Measurements from ENCODE around the gene HTRA1.

Gene HTRA1

DNA sequence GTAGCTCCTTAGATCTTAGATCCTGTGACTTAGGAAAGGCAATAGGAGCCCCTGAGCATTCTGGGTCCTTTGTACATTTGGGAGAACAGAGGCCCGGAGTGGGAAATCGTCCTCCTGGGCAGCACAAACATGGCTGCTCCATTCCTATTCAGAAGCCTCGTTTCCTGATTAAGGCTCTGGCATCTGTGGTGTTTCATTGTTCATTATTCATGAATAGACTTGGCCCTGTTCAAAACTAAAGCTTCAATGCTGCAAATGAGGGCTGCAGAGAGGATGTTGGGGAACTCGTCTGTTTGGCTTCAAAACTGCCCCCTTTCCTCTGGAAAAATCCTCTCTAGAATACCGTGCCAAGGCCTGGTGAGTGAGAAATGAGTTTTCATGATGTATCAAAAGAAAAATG, 3.4 kb upstream of the HTRA1 start:
- Mint-ChIP-seq H3K27ac (no peak overlapping the region), H3K4me3 (no peak overlapping the region), H3K9me3 (no peaks in the 10 kb centered on the region), H3K27me3 (ENCODE audit: low read depth, poor library complexity) (peaks cover 68% of the 10 kb centered on the region), H3K4me1 (peaks cover 12% of the 10 kb centered on the region), H3K36me3 (ENCODE audit: low read depth) (no peaks in the 10 kb centered on the region)
- no peak for TF ChIP-seq CTCF (IDR thresholded peaks at IDR 0.05)
- DNase-seq: no peak

- Mint-ChIP-seq H3K9me3 (no peaks in the 10 kb centered on the region), H3K36me3 (ENCODE audit: low read depth) (no peaks in the 10 kb centered on the region), H3K4me1 (peaks cover 19% of the 10 kb centered on the region), H3K27me3 (ENCODE audit: low read depth, poor library complexity) (peaks cover 76% of the 10 kb centered on the region), H3K4me3 (no peak overlapping the region), H3K27ac (no peak overlapping the region)
- no peak for DNase-seq
- no peak for TF ChIP-seq CTCF (IDR thresholded peaks at IDR 0.05)
Measured at GRCh38 chr10:122458693-122459092, 2.7 kb upstream of the HTRA1 start.

DNA sequence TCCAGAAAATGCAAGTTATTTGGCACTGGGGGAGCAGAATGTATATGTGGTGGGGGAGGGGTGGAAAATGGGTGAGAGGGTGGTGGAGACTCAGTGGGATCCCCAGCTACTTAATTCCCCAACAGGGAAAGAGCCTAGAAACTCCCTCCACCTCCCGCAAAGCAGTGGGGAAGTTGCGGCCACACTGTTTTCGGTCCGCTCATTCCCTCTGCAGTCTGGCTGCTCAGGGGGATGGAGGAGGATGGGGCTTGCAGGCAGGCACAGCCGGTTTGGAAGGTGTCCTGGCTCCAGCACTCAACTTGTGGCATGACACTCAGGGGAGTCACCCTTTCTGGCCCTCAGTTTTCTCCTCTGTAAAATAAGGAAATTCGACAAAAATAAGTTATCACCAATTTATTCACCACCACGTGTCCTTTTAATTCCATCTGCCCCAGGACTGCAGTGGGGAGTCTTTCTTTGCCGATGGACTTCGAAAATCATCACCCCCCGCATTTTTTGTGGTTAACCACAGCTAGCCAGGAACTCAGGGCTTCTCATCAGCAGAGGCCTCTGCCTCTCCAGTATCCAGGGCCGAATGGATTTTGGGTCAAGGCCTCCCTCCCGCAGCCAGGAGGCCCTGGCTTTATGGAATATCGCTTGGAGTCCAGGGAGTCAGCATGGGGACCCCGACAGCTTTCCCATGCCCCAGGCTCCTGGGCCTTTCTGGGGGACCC, 1.6 kb upstream of the HTRA1 start:
- peaks cover 78% of the 10 kb centered on the region for H3K27me3 Mint-ChIP-seq (ENCODE audit: low read depth, poor library complexity)
- DNase-seq: no peak
- no peak for TF ChIP-seq CTCF (IDR thresholded peaks at IDR 0.05)
- H3K27ac Mint-ChIP-seq: no peak overlapping the region
- peak overlapping the region; percentile 60 for H3K4me3 Mint-ChIP-seq
- H3K9me3 Mint-ChIP-seq: no peaks in the 10 kb centered on the region
- peaks cover 21% of the 10 kb centered on the region for H3K4me1 Mint-ChIP-seq
- H3K36me3 Mint-ChIP-seq (ENCODE audit: low read depth): no peaks in the 10 kb centered on the region

GRCh38 chr10:122460891-122461293, 461 bp upstream of the HTRA1 start:
- DNase-seq: peak; percentile 24
- peaks cover 79% of the 10 kb centered on the region for H3K27me3 Mint-ChIP-seq (ENCODE audit: low read depth, poor library complexity)
- peaks cover 21% of the 10 kb centered on the region for H3K4me1 Mint-ChIP-seq
- no peak overlapping the region for H3K27ac Mint-ChIP-seq
- H3K36me3 Mint-ChIP-seq (ENCODE audit: low read depth): no peaks in the 10 kb centered on the region
- TF ChIP-seq CTCF (IDR thresholded peaks at IDR 0.05): no peak
- H3K4me3 Mint-ChIP-seq: peak overlapping the region; percentile 71
- no peaks in the 10 kb centered on the region for H3K9me3 Mint-ChIP-seq

GRCh38 chr10:122461729-122462532, 578 bp downstream of the HTRA1 start:
- Mint-ChIP-seq H3K36me3 (ENCODE audit: low read depth) (no peaks in the 10 kb centered on the region), H3K9me3 (no peaks in the 10 kb centered on the region), H3K4me3 (peak overlapping the region; percentile 83), H3K27ac (no peak overlapping the region), H3K4me1 (peaks cover 21% of the 10 kb centered on the region), H3K27me3 (ENCODE audit: low read depth, poor library complexity) (peaks cover 83% of the 10 kb centered on the region)
- DNase-seq: peak; percentile 48
- no peak for TF ChIP-seq CTCF (IDR thresholded peaks at IDR 0.05)
